Measurements from ENCODE around the gene HCFC2.

Gene HCFC2

DNA sequence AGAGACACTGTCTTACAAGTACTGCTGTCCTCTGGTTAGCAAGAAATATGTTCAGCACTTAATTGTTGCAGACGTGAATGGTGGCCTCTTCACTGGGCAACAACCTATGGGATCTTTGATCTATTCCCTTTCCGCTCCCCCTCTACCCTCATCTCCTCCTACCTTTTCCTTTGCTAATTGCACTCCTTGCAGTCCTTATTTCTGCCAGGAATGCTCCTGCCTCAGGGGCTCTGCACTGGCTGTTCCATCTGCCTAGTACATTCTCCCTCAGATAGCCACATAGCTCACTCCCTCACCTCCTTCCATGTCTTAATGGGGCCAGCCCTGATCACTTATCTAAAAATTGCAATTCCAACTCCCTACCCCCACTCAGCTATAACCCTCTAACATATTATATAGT, 78.2 kb downstream of the HCFC2 start:
- no peak overlapping the region for H3K4me3 ChIP-seq (ENCODE audit: low read length)
- no peak for DNase-seq (ENCODE audit: low read depth)
- TF ChIP-seq, protein P1, sequence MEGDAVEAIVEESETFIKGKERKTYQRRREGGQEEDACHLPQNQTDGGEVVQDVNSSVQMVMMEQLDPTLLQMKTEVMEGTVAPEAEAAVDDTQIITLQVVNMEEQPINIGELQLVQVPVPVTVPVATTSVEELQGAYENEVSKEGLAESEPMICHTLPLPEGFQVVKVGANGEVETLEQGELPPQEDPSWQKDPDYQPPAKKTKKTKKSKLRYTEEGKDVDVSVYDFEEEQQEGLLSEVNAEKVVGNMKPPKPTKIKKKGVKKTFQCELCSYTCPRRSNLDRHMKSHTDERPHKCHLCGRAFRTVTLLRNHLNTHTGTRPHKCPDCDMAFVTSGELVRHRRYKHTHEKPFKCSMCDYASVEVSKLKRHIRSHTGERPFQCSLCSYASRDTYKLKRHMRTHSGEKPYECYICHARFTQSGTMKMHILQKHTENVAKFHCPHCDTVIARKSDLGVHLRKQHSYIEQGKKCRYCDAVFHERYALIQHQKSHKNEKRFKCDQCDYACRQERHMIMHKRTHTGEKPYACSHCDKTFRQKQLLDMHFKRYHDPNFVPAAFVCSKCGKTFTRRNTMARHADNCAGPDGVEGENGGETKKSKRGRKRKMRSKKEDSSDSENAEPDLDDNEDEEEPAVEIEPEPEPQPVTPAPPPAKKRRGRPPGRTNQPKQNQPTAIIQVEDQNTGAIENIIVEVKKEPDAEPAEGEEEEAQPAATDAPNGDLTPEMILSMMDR (IDR thresholded peaks at IDR 0.05; ENCODE audit: insufficient read depth, low read depth, low read length, missing control alignments): no peak

DNA sequence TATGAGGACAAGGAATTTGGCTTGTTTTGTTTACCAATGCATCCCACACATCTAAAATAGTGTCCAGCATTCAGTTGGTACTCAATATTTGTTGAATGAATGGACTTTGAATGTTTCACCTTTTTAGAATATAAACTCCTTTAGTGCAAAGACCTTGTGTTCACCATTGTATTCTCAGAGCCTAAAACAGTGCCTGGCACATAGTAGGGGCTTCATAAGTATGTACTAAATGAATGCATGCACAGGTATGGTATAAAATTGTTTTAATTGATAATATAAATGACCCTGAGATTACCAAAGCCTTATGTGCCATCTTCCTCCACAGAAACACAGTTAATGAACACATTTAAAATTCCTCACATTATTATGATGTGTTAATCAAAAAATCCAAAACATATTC, 78.7 kb downstream of the HCFC2 start:
- TF ChIP-seq, protein P1 (IDR thresholded peaks at IDR 0.05; ENCODE audit: insufficient read depth, low read depth, low read length, missing control alignments): no peak
- DNase-seq (ENCODE audit: low read depth): no peak
- no peak overlapping the region for H3K4me3 ChIP-seq (ENCODE audit: low read length)

DNA sequence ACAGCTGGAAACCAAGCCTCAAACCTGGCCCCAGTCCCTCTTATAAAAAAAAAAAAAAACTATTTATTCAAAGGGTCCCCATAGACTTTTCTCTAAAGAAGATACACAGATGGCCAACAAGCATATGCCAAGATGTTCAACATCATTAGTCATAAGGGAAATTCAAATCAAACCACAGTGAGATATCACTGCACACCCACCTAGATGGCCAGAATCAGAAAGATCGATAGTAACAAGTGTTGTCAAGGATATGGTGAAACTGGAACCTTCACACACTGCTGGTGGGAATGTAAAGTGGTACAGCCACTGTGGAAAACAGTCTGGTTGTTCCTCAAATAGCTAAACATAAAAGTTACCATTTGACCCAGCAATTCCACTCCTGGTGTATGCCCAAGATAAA, 79.6 kb downstream of the HCFC2 start:
- H3K4me3 ChIP-seq (ENCODE audit: low read length): no peak overlapping the region
- no peak for DNase-seq (ENCODE audit: low read depth)
- TF ChIP-seq, protein P1 (IDR thresholded peaks at IDR 0.05; ENCODE audit: insufficient read depth, low read depth, low read length, missing control alignments): no peak

DNA sequence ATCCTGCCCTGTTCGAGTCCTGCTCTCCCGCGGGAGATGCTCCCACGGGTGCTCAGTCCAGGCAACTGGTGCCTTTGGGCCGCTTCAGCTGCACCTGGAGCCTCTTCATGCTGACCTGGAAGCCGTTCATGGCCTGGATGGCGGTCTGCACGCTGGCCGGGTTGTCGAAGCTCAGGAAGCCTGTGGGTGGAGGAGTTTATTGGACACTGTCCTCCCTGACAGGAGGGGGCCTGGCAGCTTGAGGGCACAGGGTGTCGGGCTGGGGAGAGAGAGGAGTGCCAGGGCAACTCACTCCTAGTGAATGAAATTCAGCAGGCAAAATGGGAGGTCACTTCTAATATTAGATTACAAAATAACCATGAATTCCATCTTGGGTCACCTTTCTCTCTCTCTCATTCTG, 83.0 kb downstream of the HCFC2 start:
- no peak overlapping the region for H3K4me3 ChIP-seq (ENCODE audit: low read length)
- DNase-seq (ENCODE audit: low read depth): no peak
- TF ChIP-seq, protein P1 (IDR thresholded peaks at IDR 0.05; ENCODE audit: insufficient read depth, low read depth, low read length, missing control alignments): no peak

DNA sequence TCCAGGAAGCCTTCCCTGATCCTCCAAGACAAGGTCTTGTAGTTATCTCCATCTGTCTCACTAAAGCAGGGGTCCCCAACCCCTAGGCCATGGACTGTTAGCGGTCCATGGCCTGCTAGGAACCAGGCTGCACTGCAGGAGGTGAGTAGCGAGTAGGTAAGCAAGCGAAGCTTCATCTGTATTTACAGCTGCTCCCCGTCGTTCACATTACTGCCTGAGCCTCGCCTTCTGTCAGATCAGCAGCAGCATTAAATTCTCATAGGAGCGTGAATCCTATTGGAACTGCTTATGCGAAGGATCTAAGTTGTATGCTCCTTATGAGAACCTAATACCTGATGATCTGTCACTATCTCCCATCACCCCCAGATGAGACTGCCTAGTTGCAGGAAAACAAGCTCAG, 86.1 kb downstream of the HCFC2 start:
- TF ChIP-seq, protein P1 (IDR thresholded peaks at IDR 0.05; ENCODE audit: insufficient read depth, low read depth, low read length, missing control alignments): no peak
- no peak for DNase-seq (ENCODE audit: low read depth)
- H3K4me3 ChIP-seq (ENCODE audit: low read length): no peak overlapping the region

DNA sequence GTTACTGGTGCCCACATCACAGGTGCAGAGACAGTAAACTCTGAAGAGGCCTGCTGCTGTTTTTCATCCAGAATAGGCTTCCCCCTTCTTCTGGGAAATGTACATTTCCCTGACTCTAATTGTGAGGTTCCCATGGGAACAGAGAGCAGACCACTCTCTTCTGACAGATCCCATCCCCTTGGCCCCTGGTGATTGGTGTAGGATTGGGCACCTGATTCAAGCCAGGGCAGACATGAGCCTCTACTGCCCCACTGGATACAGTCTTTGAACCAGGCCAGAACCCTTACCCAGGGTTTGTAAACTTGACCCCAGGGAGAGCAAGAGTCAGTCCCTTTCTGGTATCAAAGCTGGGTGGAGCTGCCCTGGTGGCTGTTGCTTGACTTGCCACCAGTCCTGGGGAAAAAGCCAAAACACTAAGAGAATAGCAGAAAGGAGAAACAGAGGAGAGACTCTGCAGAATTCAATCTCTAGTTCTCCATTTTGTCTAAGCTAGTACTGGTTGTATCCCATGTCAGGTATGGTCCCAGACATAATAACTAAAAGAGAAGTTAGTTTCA, 88.4 kb downstream of the HCFC2 start:
- TF ChIP-seq, protein P1 (IDR thresholded peaks at IDR 0.05; ENCODE audit: insufficient read depth, low read depth, low read length, missing control alignments): no peak
- DNase-seq (ENCODE audit: low read depth): no peak
- H3K4me3 ChIP-seq (ENCODE audit: low read length): no peak overlapping the region

DNA sequence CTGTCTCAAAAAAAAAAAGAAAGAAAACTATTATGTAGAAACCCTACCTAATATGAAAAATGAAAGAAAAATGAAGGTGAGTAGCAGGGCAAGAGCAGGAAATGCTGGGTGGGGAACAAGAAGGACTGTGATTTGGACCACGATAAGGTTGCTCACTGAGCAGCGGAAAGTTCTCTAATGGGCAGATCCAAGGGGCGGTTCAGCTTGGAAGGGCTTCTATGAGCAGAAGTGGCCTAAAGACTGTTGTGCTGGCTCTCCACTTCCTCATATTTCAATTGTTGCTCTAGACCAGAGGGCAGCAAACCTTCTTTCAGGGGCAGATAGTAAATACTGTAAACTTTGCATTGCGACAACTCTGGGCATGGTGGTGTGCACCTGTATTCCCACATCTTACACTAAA, 90.0 kb downstream of the HCFC2 start:
- no peak for DNase-seq (ENCODE audit: low read depth)
- TF ChIP-seq, protein P1 (IDR thresholded peaks at IDR 0.05; ENCODE audit: insufficient read depth, low read depth, low read length, missing control alignments): no peak
- no peak overlapping the region for H3K4me3 ChIP-seq (ENCODE audit: low read length)
